NT2/D1 (cell line): Measurements from ENCODE around the gene ARMH1.
A peak's percentile ranks its signal among the peaks of the same experiment; 100 is the strongest.

Experiments
- DNase-seq: peaks from one replicate; pipeline ENCODE4 v3.0.0-alpha.2; 2011; ENCODE audit warnings: low read depth, low spot score
- H3K27me3 ChIP-seq: 2 replicates; pipeline ENCODE4 v1.6.0; 2011; ENCODE audit warnings: mild to moderate bottlenecking; ENCODE audit not compliant: insufficient read length, insufficient read depth
- H3K36me3 ChIP-seq: 2 replicates; pipeline ENCODE4 v1.6.1; 2011; ENCODE audit warnings: mild to moderate bottlenecking, low read length, mixed read lengths; ENCODE audit not compliant: insufficient read depth, insufficient read length
- H3K4me1 ChIP-seq: 2 replicates; pipeline ENCODE4 v1.5.1; 2011; ENCODE audit not compliant: insufficient read depth, insufficient read length
- H3K4me3 ChIP-seq: 2 replicates; pipeline ENCODE4 v1.5.1; 2011; ENCODE audit warnings: low read depth; ENCODE audit not compliant: insufficient read length
- H3K9ac ChIP-seq: 2 replicates; pipeline ENCODE4 v1.6.0; 2011; ENCODE audit warnings: low read depth; ENCODE audit not compliant: insufficient read length
- H3K9me3 ChIP-seq: 2 replicates; pipeline ENCODE4 v1.5.1; 2011; ENCODE audit warnings: mild to moderate bottlenecking, low read length; ENCODE audit not compliant: insufficient read depth
- SUZ12 ChIP-seq: IDR thresholded peaks from 2 replicates; pipeline ENCODE4 v1.6.1; 2011; ENCODE audit not compliant: insufficient read length, insufficient read depth; ENCODE audit errors: extremely low read depth
- YY1 ChIP-seq: IDR thresholded peaks from 2 replicates; pipeline ENCODE4 v1.6.1; 2011; ENCODE audit not compliant: insufficient read length, insufficient read depth
- ZNF274 ChIP-seq: IDR thresholded peaks from 2 replicates; pipeline ENCODE4 v1.6.1; 2011; ENCODE audit warnings: mild to moderate bottlenecking, low read depth, low read length

The ARMH1 gene

DNA sequence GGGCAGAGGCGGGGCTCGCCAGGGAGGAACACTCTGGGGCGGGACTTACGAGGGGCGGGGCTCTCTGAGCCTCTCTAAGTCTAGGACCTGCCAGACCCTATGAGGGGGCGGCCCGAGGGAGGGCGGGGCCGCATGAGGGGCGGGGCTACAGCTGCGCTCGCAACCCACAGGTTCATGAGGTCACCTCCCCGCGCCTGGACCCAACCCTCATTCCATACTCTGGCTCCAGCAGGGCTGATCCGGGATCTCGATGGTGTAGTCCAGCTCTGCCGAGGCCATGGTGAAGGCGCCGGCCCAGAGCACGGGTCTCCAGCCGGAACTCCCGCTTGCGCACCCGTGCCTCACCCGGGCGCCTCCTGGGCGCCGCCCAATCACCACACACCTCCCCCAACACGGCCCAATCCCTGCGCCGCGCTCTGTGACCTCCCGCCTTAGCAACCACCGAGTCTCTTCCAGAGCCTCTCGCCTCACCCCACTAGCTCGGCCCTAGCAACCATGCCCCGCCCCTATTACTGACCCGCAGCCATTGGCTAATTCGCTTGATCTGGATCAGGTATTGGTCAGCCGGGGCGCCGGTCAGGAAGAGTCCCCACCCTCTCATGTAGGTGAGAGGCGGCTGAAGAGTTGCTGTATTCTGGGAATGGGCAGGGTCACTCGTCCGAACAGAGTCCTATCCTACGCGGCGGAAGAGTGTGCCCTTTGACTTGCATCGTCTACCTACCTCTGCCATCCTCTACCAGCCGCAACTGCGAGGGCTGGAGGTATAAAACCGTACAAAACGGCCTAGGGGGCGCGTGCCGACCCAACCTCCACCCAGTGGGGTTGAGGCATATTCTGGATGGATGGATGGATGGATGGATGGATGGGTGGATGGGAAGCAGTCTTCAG, at the start of gene ARMH1, which contains the start of gene TMEM53:
Gene ARMH1 (plus strand): TSS at position 602 of the 888 bp plus-strand sequence. CDS start 14,984 bp downstream, outside the sequence.
Gene TMEM53 (minus strand): TSS at position 369 of the 888 bp plus-strand sequence. CDS start 90 bp downstream, at position 279.
- Histone ChIP-seq H3K36me3 (peaks cover 2% of the 10 kb centered on the region), H3K27me3 (no peaks in the 10 kb centered on the region), H3K4me1 (peaks cover 14% of the 10 kb centered on the region), H3K9ac (peak within 1 kb of the TSS; percentile 87), H3K9me3 (no peaks in the 10 kb centered on the region), H3K4me3 (peak within 1 kb of the TSS; percentile 78)
- TF ChIP-seq ZNF274 (no peak), YY1 (no peak), SUZ12 (no peak)
- DNase-seq = peak; percentile 100

DNA sequence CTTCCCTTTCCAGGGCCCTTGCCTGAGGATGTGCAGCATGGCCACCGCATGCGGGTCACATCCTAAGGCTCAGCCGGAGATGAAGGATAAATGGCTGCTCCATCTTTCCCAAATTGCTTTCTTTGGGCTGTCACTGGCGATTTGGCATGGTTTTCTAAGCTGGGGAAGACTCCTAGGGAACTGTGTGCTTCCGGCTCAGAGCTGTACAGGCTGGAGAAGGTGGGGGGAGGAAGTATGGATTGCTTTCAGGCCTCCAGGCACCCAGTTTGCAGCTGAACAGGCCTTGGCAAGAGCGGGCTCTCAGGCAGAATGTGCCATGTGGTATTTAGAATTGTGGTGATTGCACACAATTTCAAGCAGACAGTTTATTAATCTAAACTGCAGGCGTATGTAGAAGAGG, 49.2 kb upstream of the ARMH1 start:
- Histone ChIP-seq H3K9ac (no peak overlapping the region), H3K9me3 (no peaks in the 10 kb centered on the region), H3K27me3 (peaks cover 10% of the 10 kb centered on the region), H3K36me3 (no peaks in the 10 kb centered on the region), H3K4me1 (no peaks in the 10 kb centered on the region), H3K4me3 (no peak overlapping the region)
- no peak for DNase-seq
- TF ChIP-seq SUZ12 (no peak), ZNF274 (no peak), YY1 (no peak)

DNA sequence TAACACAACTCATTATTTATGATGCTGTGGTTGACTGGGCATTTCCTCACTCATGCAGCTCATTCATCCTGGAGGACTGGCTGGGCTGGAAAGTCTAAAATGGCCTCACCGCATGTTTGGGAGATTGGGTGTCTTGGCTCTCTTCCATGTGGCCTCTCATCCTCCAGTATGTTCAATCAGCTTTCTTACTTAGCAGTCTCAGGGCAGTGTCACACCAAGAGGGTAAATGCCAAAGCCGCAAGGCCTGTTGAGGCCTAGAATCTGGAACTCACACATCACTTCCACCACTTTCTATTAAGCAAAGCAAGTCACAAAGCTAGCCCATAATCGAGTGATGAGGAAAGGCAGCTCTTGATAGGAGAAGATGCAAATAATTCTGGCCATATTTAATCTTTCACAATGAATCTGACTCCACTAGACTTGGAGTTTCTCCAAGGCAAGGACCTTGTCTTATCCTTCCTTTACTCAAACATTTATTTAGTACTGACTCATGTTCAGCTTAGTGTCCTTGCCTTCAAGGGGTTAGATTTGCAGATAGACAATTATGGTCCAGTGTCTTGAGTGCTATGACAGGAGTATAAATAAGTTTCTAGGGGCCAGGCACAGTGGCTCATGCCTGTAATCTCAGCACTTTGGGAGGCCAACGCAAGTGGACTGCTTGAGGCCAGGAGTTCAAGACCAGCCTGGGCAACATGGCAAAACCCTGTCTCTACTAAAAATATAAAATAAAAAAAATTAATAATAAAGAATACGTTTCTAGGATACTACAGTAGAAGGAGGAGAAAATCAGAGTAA, 45.4 kb upstream of the ARMH1 start:
- Histone ChIP-seq H3K9me3 (no peaks in the 10 kb centered on the region), H3K4me3 (no peak overlapping the region), H3K27me3 (peaks cover under 1% of the 10 kb centered on the region), H3K4me1 (peaks cover 14% of the 10 kb centered on the region), H3K36me3 (peaks cover 17% of the 10 kb centered on the region), H3K9ac (no peak overlapping the region)
- TF ChIP-seq ZNF274 (no peak), SUZ12 (no peak), YY1 (no peak)
- DNase-seq = no peak

DNA sequence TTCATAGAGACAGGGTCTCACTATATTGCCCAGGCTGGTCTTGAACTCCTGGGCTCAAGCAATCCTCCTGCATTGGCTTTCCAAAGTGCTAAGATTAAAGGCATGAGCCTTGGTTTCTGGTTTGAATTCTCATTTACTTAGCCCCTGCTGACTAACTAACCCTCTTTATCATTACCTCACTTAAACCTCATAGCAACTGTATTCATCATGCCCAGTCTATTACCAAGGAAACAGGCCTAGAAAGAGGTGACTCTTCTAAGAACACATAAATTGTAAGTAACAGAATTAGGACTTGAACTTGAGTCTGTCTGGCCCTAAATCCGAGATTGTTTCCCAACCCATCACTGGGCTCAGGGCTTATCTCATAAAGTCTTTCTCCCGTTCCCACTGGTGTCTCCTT, 44.4 kb upstream of the ARMH1 start:
- Histone ChIP-seq H3K4me3 (no peak overlapping the region), H3K9me3 (no peaks in the 10 kb centered on the region), H3K9ac (no peak overlapping the region), H3K27me3 (no peaks in the 10 kb centered on the region), H3K4me1 (peaks cover 14% of the 10 kb centered on the region), H3K36me3 (peaks cover 27% of the 10 kb centered on the region)
- no peak for DNase-seq
- TF ChIP-seq SUZ12 (no peak), YY1 (no peak), ZNF274 (no peak)

DNA sequence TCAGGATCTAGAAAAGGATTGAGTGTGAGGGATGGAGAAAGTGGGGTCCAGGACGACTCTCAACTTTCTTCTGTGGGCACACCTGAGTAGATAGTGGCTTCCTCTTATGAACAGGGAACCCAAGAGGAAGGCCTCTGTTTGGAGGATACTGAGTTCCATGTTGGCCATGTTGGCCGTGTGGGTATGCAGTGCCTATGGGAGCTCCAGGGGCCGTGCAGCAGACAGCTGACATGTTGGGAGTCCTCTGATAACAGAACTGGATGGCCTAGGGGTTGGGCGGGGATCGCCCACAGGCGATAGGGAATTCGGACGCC, 43.2 kb upstream of the ARMH1 start:
- Histone ChIP-seq H3K9me3 (no peaks in the 10 kb centered on the region), H3K9ac (peak overlapping the region; percentile 89), H3K36me3 (peaks cover 39% of the 10 kb centered on the region), H3K4me1 (peaks cover 14% of the 10 kb centered on the region), H3K27me3 (no peaks in the 10 kb centered on the region), H3K4me3 (peak overlapping the region; percentile 67)
- DNase-seq = no peak
- TF ChIP-seq SUZ12 = no peak
- TF ChIP-seq ZNF274 = no peak
- TF ChIP-seq YY1 = no peak

DNA sequence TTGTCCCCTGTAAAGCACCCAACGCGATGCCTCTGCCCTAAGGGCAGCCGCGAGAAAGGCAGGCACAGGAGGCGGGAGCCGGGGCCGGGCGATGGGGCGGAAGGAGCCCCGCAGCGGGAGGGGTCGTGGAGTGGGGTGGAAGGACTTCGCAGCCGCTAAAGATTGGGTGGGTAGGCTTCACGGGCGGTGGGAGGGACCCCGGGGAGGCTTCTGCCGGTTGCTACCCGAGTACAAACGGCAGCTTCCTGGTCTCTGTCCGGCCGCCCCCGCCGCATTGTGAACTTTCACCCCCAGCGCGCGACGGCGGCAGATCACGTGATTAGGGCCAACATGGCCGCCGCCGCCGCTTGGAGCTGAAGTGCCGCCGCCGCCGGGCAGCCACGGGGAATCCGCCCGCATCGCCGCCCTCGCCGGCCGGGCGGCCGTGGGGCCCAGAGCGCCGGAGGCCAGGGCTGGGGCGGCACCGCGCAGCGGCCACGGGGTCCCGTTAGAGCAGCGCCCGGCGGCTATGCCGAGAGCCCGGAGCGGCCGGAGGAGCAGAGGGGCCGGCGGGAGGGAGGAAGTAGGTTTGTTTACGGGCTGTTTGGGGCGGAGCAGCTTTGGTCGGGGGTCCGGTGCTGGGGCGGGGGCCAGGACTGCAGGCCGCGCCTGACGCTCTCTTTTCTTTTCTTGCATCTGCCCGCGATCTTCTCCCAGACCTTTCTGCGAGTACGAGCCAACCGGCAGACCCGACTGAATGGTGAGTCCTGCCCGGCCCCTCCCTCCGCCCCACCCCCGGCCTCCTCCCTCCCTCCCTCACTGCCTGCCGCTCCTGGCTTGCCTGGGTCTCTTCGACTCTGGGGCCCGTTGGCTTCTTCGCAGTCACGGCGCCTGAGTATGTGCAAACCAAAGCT, 42.6 kb upstream of the ARMH1 start:
- no peaks in the 10 kb centered on the region for H3K27me3 ChIP-seq
- no peaks in the 10 kb centered on the region for H3K9me3 ChIP-seq
- peaks cover 14% of the 10 kb centered on the region for H3K4me1 ChIP-seq
- peak overlapping the region; percentile 67 for H3K4me3 ChIP-seq
- TF ChIP-seq SUZ12 (no peak), ZNF274 (no peak), YY1 (peak; percentile 83)
- H3K9ac ChIP-seq = peak overlapping the region; percentile 89
- H3K36me3 ChIP-seq = peaks cover 45% of the 10 kb centered on the region
- peak; percentile 84 for DNase-seq

DNA sequence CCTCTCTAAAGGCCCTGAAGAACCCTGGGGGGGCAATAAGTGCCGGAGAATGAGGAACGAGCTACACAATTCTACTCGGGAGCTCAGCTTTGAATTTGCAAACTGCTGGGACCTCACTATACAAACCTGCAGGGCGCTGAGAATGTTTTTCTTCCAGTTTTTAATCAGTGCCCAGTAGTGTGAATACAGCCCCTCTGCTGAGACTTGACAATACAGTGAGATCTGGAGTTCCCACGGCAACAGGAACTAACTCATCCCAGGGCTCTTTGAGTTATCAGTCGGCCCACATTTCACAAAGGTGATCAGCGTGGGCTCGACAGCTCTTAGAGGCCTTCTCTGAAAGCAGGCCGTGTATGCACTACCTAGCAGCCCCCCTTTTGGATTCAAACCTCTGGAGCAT, 41.9 kb upstream of the ARMH1 start:
- DNase-seq = no peak
- TF ChIP-seq SUZ12 (no peak), ZNF274 (no peak), YY1 (no peak)
- peaks cover 14% of the 10 kb centered on the region for H3K4me1 ChIP-seq

More for the DNA sequence above, 41.9 kb upstream of the ARMH1 start:
- H3K9ac ChIP-seq = peak overlapping the region; percentile 87
- H3K36me3 ChIP-seq = peaks cover 52% of the 10 kb centered on the region
- peak overlapping the region; percentile 67 for H3K4me3 ChIP-seq
- H3K9me3 ChIP-seq = no peaks in the 10 kb centered on the region
- no peaks in the 10 kb centered on the region for H3K27me3 ChIP-seq
